ENCODE measurements around the gene MPG.
"Not testable (repeated sequence)": the region's sequence is repeated elsewhere in the genome, so short reads cannot be mapped to it uniquely, and the experiment has no call there.

MPG gene

GRCh38 chr16:43294-43693 lies 34.7 kb upstream of the MPG start:
- no peak for TF ChIP-seq CTCF (IDR thresholded peaks at IDR 0.05; ENCODE audit: insufficient read depth, low read depth, low read length, missing control alignments)
- DNase-seq (ENCODE audit: low read depth): no peak
- no peak overlapping the region for H3K4me3 ChIP-seq (ENCODE audit: low read length)

- no peak for DNase-seq (ENCODE audit: low read depth)
- no peak overlapping the region for H3K4me3 ChIP-seq (ENCODE audit: low read length)
- TF ChIP-seq CTCF (IDR thresholded peaks at IDR 0.05; ENCODE audit: insufficient read depth, low read depth, low read length, missing control alignments): no peak
Measured at GRCh38 chr16:44655-45054, 33.4 kb upstream of the MPG start.

GRCh38 chr16:45454-45853 lies 32.6 kb upstream of the MPG start:
- H3K4me3 ChIP-seq (ENCODE audit: low read length): no peak overlapping the region
- TF ChIP-seq CTCF (IDR thresholded peaks at IDR 0.05; ENCODE audit: insufficient read depth, low read depth, low read length, missing control alignments): no peak
- DNase-seq (ENCODE audit: low read depth): no peak

- DNase-seq (ENCODE audit: low read depth): not testable (repeated sequence)
Measured at GRCh38 chr16:46510-46909, 31.5 kb upstream of the MPG start.

GRCh38 chr16:47234-47633 lies 30.8 kb upstream of the MPG start:
- TF ChIP-seq CTCF (IDR thresholded peaks at IDR 0.05; ENCODE audit: insufficient read depth, low read depth, low read length, missing control alignments): no peak
- DNase-seq (ENCODE audit: low read depth): no peak
- no peak overlapping the region for H3K4me3 ChIP-seq (ENCODE audit: low read length)

More at GRCh38 chr16:46510-46909, 31.5 kb upstream of the MPG start:
- H3K4me3 ChIP-seq (ENCODE audit: low read length): not testable (repeated sequence)

GRCh38 chr16:50769-51591 lies 27.0 kb upstream of the MPG start:
- TF ChIP-seq CTCF (IDR thresholded peaks at IDR 0.05; ENCODE audit: insufficient read depth, low read depth, low read length, missing control alignments): no peak
- DNase-seq (ENCODE audit: low read depth): no peak
- H3K4me3 ChIP-seq (ENCODE audit: low read length): no peak overlapping the region

- no peak for TF ChIP-seq CTCF (IDR thresholded peaks at IDR 0.05; ENCODE audit: insufficient read depth, low read depth, low read length, missing control alignments)
- H3K4me3 ChIP-seq (ENCODE audit: low read length): peak within 1 kb of the TSS; percentile 89
- peak; percentile 99 for DNase-seq (ENCODE audit: low read depth)
Measured at GRCh38 chr16:53346-54236, 24.4 kb upstream of the MPG start, which contains the start of the genes POLR3K and SNRNP25. TSS of gene POLR3K (minus strand) at chr16:53608. CDS start at chr16:53586, 22 bp downstream. TSS of gene SNRNP25 (plus strand) at chr16:53828. CDS start at chr16:54017, 189 bp downstream.
